ENCODE data around the gene NR4A3. TPM values are rescaled to one million over a fixed set of nuclear protein-coding genes. Genes with fewer than 3 reads are reported as not detected.

The NR4A3 gene
- polyA plus RNA-seq, 1 of the 3 experiments (the other 2 are of a cell fraction) = 1.3 TPM

DNA sequence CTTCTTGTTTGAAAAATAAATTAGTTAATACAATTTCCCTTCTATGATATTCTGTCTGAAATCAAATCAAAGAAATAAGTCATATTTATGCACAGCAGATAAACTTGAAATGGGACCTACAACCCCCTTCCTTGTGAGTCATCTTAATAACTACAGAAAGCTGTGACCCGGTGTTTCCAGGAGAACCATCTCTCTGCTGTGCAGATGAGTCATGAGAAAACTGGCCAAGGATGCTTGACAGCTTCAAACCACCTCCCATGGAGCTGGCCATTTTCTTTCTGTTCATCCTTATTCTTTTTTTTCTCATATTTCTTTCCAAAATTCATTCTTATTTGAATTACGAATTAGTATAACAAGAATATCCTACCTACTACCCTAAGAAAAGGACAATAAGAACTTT lies 43.4 kb upstream of the NR4A3 start:
- no peak for DNase-seq
- peak overlapping the region; percentile 19; the same call in 1 of the 2 replicates for H3K9ac ChIP-seq
- H3K79me2 ChIP-seq (ENCODE audit: insufficient read depth) = no peaks in the 10 kb centered on the region
- peak overlapping the region; percentile 77 for H2AFZ ChIP-seq (ENCODE audit: low read depth)
- ChIA-PET CTCF (no interaction called here), POLR2A (no interaction called here)
- no peak for TF ChIP-seq SMC3 (IDR thresholded peaks at IDR 0.05; ENCODE audit: low read depth, low read length)
- TF ChIP-seq GATA2 (CRISPR knock-in tag; IDR thresholded peaks at IDR 0.05) = no peak
- TF ChIP-seq ZBTB33 (IDR thresholded peaks at IDR 0.05; ENCODE audit: borderline replicate concordance, low read depth) = no peak
- peak; percentile 22; the same call in 1 of the 2 replicates for TF ChIP-seq TEAD4 (IDR thresholded peaks at IDR 0.05; ENCODE audit: borderline replicate concordance, insufficient read depth)
- TF ChIP-seq CTCF (IDR thresholded peaks at IDR 0.05) = no peak
- TF ChIP-seq EP300 (IDR thresholded peaks at IDR 0.05; ENCODE audit: borderline replicate concordance in 1 of 2, low read depth in 1 of 2, low read length in 1 of 2) = peak in 1 of 2 experiments; percentile 59; a peak in 1 of 4 replicates
- peak; percentile 36; the same call in 1 of the 2 replicates for TF ChIP-seq POLR2AphosphoS5 (IDR thresholded peaks at IDR 0.05; ENCODE audit: low read depth, low read length)
- 0 out of 2 replicates have a peak, but pooled peaks have one; percentile 12 for TF ChIP-seq REST (IDR thresholded peaks at IDR 0.05; ENCODE audit: low read depth, low read length)
- TF ChIP-seq TCF12 (IDR thresholded peaks at IDR 0.05) = peak; percentile 78
- TF ChIP-seq FOXJ3 (CRISPR knock-in tag; IDR thresholded peaks at IDR 0.05) = no peak
- TF ChIP-seq NRF1 (IDR thresholded peaks at IDR 0.05; ENCODE audit: low read depth, low read length) = no peak
- no peak for TF ChIP-seq FOXM1 (IDR thresholded peaks at IDR 0.05; ENCODE audit: low read depth)
- peak; percentile 94 for TF ChIP-seq JUND (IDR thresholded peaks at IDR 0.05)
- peak; percentile 40; the same call in 1 of the 2 replicates for TF ChIP-seq YY1 (IDR thresholded peaks at IDR 0.05; ENCODE audit: low read depth)
- TF ChIP-seq USF2 (IDR thresholded peaks at IDR 0.05; ENCODE audit: borderline replicate concordance, low read depth, low read length) = no peak
- no peak for TF ChIP-seq RFX5 (IDR thresholded peaks at IDR 0.05; ENCODE audit: low read length)
- 0 out of 2 replicates have a peak, but pooled peaks have one; percentile 15 for TF ChIP-seq ELF1 (IDR thresholded peaks at IDR 0.05)
- no peak for TF ChIP-seq MXI1 (IDR thresholded peaks at IDR 0.05; ENCODE audit: low read depth, low read length)
- TF ChIP-seq RXRA (IDR thresholded peaks at IDR 0.05; ENCODE audit: borderline replicate concordance, low read depth) = peak; percentile 55; the same call in 1 of the 2 replicates
- TF ChIP-seq FOSL2 (IDR thresholded peaks at IDR 0.05; ENCODE audit: borderline replicate concordance, low read depth) = peak; percentile 97
- TF ChIP-seq, protein P1, sequence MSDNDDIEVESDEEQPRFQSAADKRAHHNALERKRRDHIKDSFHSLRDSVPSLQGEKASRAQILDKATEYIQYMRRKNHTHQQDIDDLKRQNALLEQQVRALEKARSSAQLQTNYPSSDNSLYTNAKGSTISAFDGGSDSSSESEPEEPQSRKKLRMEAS (IDR thresholded peaks at IDR 0.05; ENCODE audit: low read depth) = 0 out of 2 replicates have a peak, but pooled peaks have one; percentile 25
- TF ChIP-seq RAD21 (IDR thresholded peaks at IDR 0.05; ENCODE audit: low read length) = no peak
- TF ChIP-seq MEF2A (IDR thresholded peaks at IDR 0.05; ENCODE audit: borderline replicate concordance, low read depth) = no peak
- TF ChIP-seq NFIC (IDR thresholded peaks at IDR 0.05; ENCODE audit: borderline replicate concordance) = peak; percentile 71
- TF ChIP-seq, protein P2, sequence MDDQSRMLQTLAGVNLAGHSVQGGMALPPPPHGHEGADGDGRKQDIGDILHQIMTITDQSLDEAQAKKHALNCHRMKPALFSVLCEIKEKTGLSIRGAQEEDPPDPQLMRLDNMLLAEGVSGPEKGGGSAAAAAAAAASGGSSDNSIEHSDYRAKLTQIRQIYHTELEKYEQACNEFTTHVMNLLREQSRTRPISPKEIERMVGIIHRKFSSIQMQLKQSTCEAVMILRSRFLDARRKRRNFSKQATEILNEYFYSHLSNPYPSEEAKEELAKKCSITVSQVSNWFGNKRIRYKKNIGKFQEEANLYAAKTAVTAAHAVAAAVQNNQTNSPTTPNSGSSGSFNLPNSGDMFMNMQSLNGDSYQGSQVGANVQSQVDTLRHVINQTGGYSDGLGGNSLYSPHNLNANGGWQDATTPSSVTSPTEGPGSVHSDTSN (IDR thresholded peaks at IDR 0.05) = peak; percentile 50
- TF ChIP-seq SIN3A (IDR thresholded peaks at IDR 0.05; ENCODE audit: borderline replicate concordance, low read depth, low read length) = no peak
- H3K4me2 ChIP-seq = peak overlapping the region; percentile 34; the same call in 1 of the 2 replicates
- no peaks in the 10 kb centered on the region for H3K9me2 ChIP-seq
- H3K4me1 ChIP-seq (ENCODE audit: control insufficient read depth in 1 of 2, insufficient read depth in 2 of 2, low read depth in 1 of 2, low read length in 1 of 2) = peaks cover 0 to 3% of the 10 kb centered on the region in 2 experiments; a peak in 1 of 4 replicates
- H3K36me3 ChIP-seq (replicated peaks in 1 of 2; ENCODE audit: control insufficient read depth in 1 of 2, insufficient read depth in 2 of 2, low read length in 1 of 2) = no peaks in the 10 kb centered on the region
- no peaks in the 10 kb centered on the region for H3K27me3 ChIP-seq (ENCODE audit: insufficient read depth)
- 29% methylated on average over 2 of the region's 2 CpGs for WGBS (ENCODE audit: low lambda C conversion rate)
- H3K4me3 ChIP-seq (ENCODE audit: low read depth in 2 of 2, low read length in 1 of 2) = no peak overlapping the region
- peak overlapping the region in 1 of 2 experiments; percentile 82; a peak in 2 of 4 replicates for H3K27ac ChIP-seq (ENCODE audit: low read depth in 2 of 2, low read length in 1 of 2)
- peaks cover 5% of the 10 kb centered on the region for H3F3A ChIP-seq (replicated peaks; ENCODE audit: insufficient read depth)
- H3K9me3 ChIP-seq = no peaks in the 10 kb centered on the region
- no peaks in the 10 kb centered on the region for H4K20me1 ChIP-seq (ENCODE audit: insufficient read depth)
